Activated T-helper 2 cell treated with anti-CD3 and anti-CD28 coated beads, Interferon-gamma antibody, Interleukin-2, Interleukin-4, amounts not matched to agents 10 μg/mL and 5 μg/mL and 100 μg/mL, durations not matched to agents 14 hours and 24 hours and 36 hours (primary cell): ENCODE results near the gene KIAA0319L. TPM values are rescaled to one million over a fixed set of nuclear protein-coding genes. Genes with fewer than 3 reads are reported as not detected.

Source experiments
- DNase-seq: peaks from one replicate; pipeline ENCODE4 v3.0.0; 2021; ENCODE audit warnings: low spot score
- H3K27ac Mint-ChIP-seq: one replicate; pipeline ENCODE4 v1.8.0; 2021; ENCODE audit warnings: mixed read lengths
- H3K27me3 Mint-ChIP-seq: one replicate; pipeline ENCODE4 v1.8.0; 2021; ENCODE audit warnings: low read depth, mixed read lengths
- H3K36me3 Mint-ChIP-seq: one replicate; pipeline ENCODE4 v1.8.0; 2021; ENCODE audit warnings: low read depth, mixed read lengths
- H3K4me1 Mint-ChIP-seq: one replicate; pipeline ENCODE4 v1.8.0; 2021; ENCODE audit warnings: low read depth, mixed read lengths
- H3K4me3 Mint-ChIP-seq: one replicate; pipeline ENCODE4 v1.8.0; 2021; ENCODE audit warnings: low read depth, mild to moderate bottlenecking, moderate library complexity, mixed read lengths
- H3K9me3 Mint-ChIP-seq: one replicate; pipeline ENCODE4 v1.8.0; 2021; ENCODE audit warnings: mixed read lengths
- intact Hi-C: fragments of 100-400 bp; cut with micrococcal nuclease; formaldehyde crosslinking; loops from one replicate; pipeline ENCODE4 v1.15.1; 2023
- total RNA-seq: library from RNA; stranded (reverse); gene quantifications from 2 replicates; pipeline ENCODE4 v1.2.3, GENCODE V29; 2022

The KIAA0319L gene
- total RNA-seq: 40.9 and 46.5 TPM in 2 replicates

DNA sequence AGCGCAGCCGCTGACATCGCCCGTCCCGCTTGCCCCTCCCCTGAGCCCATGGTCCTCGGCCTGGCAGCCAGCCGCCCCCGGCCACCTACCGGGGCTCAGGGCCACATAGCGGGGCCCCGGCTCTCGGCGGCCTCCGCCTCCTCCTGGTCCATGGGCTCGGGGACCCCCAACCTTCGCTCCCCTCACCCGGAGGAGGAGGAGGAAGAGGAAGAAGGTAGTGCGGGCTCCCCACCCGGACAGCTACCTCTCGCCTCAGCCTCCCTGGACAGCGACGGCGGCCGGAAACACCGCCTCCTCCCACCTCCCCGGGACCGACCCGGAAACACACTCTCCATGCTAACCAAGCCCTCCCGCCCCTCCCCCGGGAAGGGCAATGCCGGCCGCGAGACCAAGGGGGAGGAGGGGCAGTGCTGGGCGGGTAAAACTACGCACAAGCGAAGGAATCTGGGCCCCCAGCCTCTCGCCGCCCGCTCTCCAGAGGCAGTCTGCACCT lies at the start of gene KIAA0319L:
Gene KIAA0319L, minus strand, starts transcription at position 286 of the 493 bp plus-strand sequence. CDS start 2,912 bp downstream, outside the sequence.
- Mint-ChIP-seq H3K4me1 (peaks cover 40% of the 10 kb centered on the region), H3K27me3 (no peaks in the 10 kb centered on the region), H3K4me3 (peak within 1 kb of the TSS; percentile 96), H3K36me3 (peaks cover 23% of the 10 kb centered on the region), H3K27ac (peak within 1 kb of the TSS; percentile 96), H3K9me3 (no peaks in the 10 kb centered on the region)
- DNase-seq: peak; percentile 28
- intact Hi-C loops: loop anchor here (1.0 to 2.0 kb wide), 3 partner anchors 18 to 364 kb away; partner anchors contain the start of gene SFPQ

DNA sequence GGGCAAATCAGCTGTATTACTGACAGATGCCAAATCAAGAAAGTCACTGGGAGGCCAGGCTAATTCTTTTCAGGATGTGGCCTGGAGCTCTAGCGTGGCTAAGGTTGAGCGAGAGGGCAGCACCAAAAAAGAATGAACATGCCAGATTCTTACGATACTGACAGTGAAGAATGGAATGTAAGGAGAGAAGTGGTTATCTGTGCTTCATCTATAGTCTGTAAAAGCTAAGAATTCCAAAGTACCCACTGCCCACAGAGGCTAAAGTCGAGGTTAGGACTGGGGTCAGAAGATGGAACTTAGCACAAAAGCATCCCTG lies 48.6 kb upstream of the KIAA0319L start:
- intact Hi-C loops: no loop called here
- Mint-ChIP-seq H3K27ac (no peak overlapping the region), H3K27me3 (no peaks in the 10 kb centered on the region), H3K4me3 (no peak overlapping the region), H3K9me3 (no peaks in the 10 kb centered on the region), H3K36me3 (peaks cover 70% of the 10 kb centered on the region), H3K4me1 (peaks cover 2% of the 10 kb centered on the region)
- no peak for DNase-seq

DNA sequence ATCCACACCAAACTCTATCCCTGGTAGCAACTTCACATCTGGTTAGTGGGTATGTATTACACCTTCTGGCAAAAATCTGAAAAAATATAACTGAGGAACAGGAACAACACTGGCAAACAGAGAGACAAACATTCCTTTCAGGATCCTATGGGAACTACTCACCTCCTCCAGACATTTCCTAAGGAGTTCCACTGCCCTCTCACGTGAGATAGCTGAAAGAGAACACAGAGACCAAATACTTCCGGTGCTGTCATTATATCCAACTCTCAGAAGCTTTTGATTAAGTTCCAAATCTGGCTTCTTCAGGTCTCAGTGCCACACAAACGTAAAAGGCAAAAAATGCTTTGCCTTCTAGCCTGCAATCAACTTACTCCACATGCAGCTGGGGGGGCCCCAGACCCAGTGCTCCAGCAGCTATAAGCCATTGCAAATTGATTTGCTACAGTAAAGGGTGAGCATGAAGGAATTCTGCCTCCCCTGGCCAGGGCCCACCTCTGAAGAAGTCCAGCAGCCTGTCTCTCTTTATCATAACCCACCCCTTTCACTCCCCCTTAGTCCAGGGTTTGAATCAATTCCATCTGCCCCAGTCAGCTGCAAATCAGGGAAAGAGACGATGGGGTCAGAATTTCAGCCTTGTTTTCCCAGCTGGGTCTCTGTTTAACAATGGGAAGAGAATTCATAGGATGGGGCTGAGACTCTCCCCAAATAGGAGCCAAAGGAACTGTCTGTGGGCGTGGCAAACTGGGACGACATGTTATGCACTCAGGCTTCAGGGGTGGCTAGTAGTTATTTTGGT lies 48.1 kb upstream of the KIAA0319L start:
- no peak overlapping the region for H3K4me3 Mint-ChIP-seq
- peaks cover 72% of the 10 kb centered on the region for H3K36me3 Mint-ChIP-seq
- DNase-seq: no peak
- H3K9me3 Mint-ChIP-seq: no peaks in the 10 kb centered on the region
- H3K27me3 Mint-ChIP-seq: no peaks in the 10 kb centered on the region
- H3K27ac Mint-ChIP-seq: no peak overlapping the region
- intact Hi-C loops: no loop called here
- H3K4me1 Mint-ChIP-seq: peaks cover 2% of the 10 kb centered on the region

DNA sequence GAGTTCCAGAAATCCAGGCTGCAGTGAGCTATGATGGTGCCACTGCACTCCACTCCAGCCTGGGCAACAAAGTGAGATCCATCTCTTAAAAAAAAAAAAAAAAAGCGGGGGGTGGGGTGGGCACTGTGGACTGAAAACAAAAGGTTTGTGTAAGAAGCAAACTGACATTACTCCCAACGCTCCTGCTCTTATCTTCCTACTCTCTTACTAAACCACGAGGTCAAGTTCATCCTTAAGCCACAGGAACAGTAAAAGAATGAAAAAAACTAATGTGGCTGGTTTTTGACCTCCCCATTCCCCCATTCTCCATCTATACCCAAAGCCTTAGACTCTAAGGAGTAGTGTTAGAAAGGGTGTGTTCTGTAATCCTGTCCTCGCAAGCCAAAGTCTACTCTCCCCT lies 46.7 kb upstream of the KIAA0319L start:
- Mint-ChIP-seq H3K27me3 (no peaks in the 10 kb centered on the region), H3K4me1 (peaks cover 2% of the 10 kb centered on the region), H3K36me3 (peaks cover 73% of the 10 kb centered on the region), H3K27ac (peak overlapping the region; percentile 1), H3K4me3 (no peak overlapping the region), H3K9me3 (no peaks in the 10 kb centered on the region)
- intact Hi-C loops: no loop called here
- no peak for DNase-seq

DNA sequence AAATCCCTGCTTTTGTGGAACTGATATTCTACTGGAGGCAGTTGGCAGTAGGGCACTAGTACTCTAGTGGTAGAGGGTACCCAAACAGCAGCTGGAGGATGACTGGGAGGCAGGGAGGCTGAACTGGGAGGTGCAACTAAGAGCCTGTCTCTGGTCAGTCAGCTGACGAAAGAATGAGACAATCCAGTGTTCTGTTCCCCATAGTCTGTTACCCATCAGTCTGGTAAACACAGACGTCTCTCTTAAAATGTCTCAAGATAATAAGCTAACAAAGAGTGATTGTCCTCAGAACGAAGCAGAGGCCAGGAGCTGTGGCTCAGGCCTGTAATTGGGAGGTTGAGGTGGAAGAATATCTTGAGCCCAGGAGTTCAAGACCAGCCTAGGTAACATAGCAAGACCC lies 46.3 kb upstream of the KIAA0319L start:
- intact Hi-C loops: no loop called here
- Mint-ChIP-seq H3K9me3 (no peaks in the 10 kb centered on the region), H3K27me3 (no peaks in the 10 kb centered on the region), H3K36me3 (peaks cover 68% of the 10 kb centered on the region), H3K27ac (no peak overlapping the region), H3K4me1 (peaks cover 2% of the 10 kb centered on the region), H3K4me3 (no peak overlapping the region)
- DNase-seq: no peak

DNA sequence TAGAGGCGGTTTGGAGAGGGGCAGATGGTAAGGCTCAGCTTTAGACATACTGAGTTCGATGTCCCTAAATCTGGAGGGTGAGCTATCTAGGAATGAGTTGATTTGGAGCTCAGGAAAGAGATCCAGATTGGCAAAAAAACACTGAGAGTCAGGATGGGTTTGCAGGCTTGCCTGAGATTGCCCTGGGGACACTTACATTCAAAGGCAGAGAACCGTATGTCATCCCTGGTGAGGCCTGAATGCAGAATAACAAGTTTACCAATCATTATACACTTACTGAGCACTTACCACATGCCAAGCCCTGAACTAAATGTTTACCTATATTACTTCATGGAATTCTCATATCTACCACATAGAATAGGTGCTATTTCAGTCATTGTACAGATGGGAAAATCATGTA lies 43.4 kb upstream of the KIAA0319L start:
- H3K27ac Mint-ChIP-seq: no peak overlapping the region
- intact Hi-C loops: no loop called here
- peaks cover 52% of the 10 kb centered on the region for H3K36me3 Mint-ChIP-seq
- no peak for DNase-seq
- no peaks in the 10 kb centered on the region for H3K4me1 Mint-ChIP-seq
- H3K27me3 Mint-ChIP-seq: no peaks in the 10 kb centered on the region
- no peak overlapping the region for H3K4me3 Mint-ChIP-seq
- H3K9me3 Mint-ChIP-seq: no peaks in the 10 kb centered on the region

- DNase-seq: no peak
- Mint-ChIP-seq H3K36me3 (peaks cover 43% of the 10 kb centered on the region), H3K4me3 (no peak overlapping the region), H3K9me3 (no peaks in the 10 kb centered on the region), H3K27ac (no peak overlapping the region), H3K27me3 (no peaks in the 10 kb centered on the region), H3K4me1 (no peaks in the 10 kb centered on the region)
- intact Hi-C loops: no loop called here
Measured at GRCh38 chr1:35599411-35599810, 42.2 kb upstream of the KIAA0319L start.

- Mint-ChIP-seq H3K36me3 (peaks cover 37% of the 10 kb centered on the region), H3K4me1 (peaks cover under 1% of the 10 kb centered on the region), H3K27me3 (no peaks in the 10 kb centered on the region), H3K9me3 (no peaks in the 10 kb centered on the region), H3K4me3 (no peak overlapping the region), H3K27ac (no peak overlapping the region)
- DNase-seq: no peak
- intact Hi-C loops: no loop called here
Measured at GRCh38 chr1:35598895-35599294, 41.7 kb upstream of the KIAA0319L start.

GRCh38 chr1:35597870-35598269 lies 40.7 kb upstream of the KIAA0319L start:
- Mint-ChIP-seq H3K27me3 (no peaks in the 10 kb centered on the region), H3K4me3 (no peak overlapping the region), H3K36me3 (peaks cover 27% of the 10 kb centered on the region), H3K4me1 (peaks cover 10% of the 10 kb centered on the region), H3K9me3 (no peaks in the 10 kb centered on the region), H3K27ac (no peak overlapping the region)
- no peak for DNase-seq
- intact Hi-C loops: no loop called here

DNA sequence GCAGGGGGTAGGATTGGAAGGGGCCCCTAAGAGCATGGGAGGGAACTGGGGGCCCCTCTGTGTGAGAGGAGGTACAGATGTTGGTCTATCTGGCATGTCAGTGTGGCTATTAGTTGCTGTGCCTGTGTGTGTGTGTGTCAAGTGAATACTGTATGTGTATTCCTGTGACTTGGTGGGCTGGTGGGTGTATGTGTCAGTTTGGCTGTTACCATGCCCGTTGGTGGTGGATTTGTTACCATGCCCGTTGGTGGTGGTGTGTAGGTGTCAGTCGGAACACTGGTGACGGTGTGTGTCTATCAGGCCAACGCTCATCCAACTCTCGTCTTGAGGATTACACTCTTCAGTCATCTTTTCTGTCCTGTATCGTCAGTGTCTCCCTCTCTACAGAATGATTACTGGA lies 38.5 kb upstream of the KIAA0319L start:
- DNase-seq: no peak
- no peak overlapping the region for H3K4me3 Mint-ChIP-seq
- intact Hi-C loops: no loop called here
- no peaks in the 10 kb centered on the region for H3K27me3 Mint-ChIP-seq
- peaks cover 12% of the 10 kb centered on the region for H3K4me1 Mint-ChIP-seq
- H3K27ac Mint-ChIP-seq: no peak overlapping the region
- H3K9me3 Mint-ChIP-seq: no peaks in the 10 kb centered on the region
- peaks cover 21% of the 10 kb centered on the region for H3K36me3 Mint-ChIP-seq

DNA sequence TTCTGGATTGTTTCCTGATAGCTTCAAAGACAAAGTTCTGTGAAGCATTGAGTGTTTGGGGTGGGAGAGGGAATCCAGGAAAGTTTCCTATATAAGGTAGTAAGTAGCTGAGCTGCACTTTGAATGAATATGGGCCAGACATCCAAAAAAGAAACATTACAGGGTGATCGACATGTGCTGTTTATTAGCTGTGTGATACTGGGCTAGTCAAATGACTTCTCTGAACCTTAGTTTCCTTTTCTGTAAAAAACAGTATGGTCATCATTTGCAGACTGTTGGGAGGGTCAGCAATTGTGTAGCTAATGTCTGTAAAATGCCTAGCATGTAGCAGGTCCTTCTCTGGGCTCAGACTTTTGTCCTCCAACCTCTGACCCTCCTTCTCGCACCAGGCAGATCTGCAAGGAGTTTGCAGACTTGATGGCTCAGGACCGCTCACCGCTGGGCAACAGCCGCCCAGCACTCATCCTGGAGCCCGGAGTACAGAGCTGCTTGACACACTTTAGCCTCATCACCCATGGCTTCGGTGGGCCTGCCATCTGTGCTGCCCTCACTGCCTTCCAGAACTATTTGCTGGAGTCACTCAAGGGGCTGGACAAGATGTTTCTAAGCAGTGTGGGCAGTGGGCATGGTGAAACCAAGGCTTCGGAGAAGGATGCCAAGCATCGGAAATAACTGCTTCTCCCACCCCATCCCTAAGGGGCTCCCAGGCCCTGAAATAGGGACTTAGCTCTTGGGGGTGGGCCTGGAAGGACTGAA lies 37.0 kb upstream of the KIAA0319L start:
- intact Hi-C loops: no loop called here
- Mint-ChIP-seq H3K27ac (peak overlapping the region; percentile 62), H3K9me3 (no peaks in the 10 kb centered on the region), H3K4me3 (no peak overlapping the region), H3K4me1 (peaks cover 12% of the 10 kb centered on the region), H3K27me3 (no peaks in the 10 kb centered on the region), H3K36me3 (peaks cover 12% of the 10 kb centered on the region)
- DNase-seq: no peak

DNA sequence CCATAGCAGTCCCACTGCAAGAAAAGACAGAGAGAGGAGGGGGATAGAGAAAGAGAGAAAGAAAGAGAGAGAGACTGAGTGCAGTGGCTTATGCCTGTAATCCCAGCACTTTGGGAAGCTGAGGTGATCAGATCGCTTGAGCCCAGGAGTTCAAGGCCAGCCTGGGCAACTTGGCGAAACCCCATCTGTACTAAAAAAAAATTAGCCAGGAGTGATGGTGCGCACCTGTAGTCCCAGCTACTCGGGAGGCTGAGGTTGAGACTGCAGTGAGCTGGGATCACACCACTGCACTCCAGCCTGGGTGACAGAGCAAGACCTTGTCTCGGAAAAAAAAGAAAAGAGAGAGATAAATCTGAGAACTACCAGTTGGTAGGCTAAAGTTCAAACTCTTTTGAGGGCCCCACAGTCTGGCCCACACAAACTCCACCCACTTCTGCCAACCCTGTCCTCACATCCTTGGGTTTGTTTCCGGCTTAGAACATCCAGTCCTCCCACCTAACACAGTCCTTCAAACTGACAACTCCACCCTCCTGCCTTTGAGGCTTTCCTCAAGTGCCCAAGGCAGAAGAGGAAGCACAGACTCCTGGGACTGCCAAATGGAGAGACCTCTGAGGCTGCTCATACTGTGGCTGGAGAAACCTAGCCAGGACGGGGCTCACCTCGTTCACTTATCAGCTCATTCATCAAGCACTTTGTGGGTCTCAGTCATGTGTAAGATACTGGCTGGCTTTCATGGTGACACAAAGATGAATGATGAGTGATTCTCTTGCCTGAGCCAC lies 36.0 kb upstream of the KIAA0319L start:
- no peak for DNase-seq
- no peaks in the 10 kb centered on the region for H3K9me3 Mint-ChIP-seq
- H3K27me3 Mint-ChIP-seq: no peaks in the 10 kb centered on the region
- no peak overlapping the region for H3K4me3 Mint-ChIP-seq
- H3K4me1 Mint-ChIP-seq: peaks cover 12% of the 10 kb centered on the region
- intact Hi-C loops: no loop called here
- H3K27ac Mint-ChIP-seq: peak overlapping the region; percentile 62
- H3K36me3 Mint-ChIP-seq: peaks cover 12% of the 10 kb centered on the region
